Skeletal muscle tissue (tissue), 4 donors: Measurements from ENCODE around the gene CHCHD4. TPM values are rescaled to one million over a fixed set of nuclear protein-coding genes. Genes with fewer than 3 reads are reported as not detected.
A peak's percentile ranks its signal among the peaks of the same experiment; 100 is the strongest.

ENCODE experiments used
- H3K27ac ChIP-seq: one replicate; pipeline ENCODE4 v1.7.0; 2013; ENCODE audit warnings: mild to moderate bottlenecking, low read depth, low read length, inconsistent platforms
- H3K27me3 ChIP-seq, 3 donors: one replicate each; pipeline ENCODE4 v1.7.0; 2013; ENCODE audit warnings: low read length in 3 of 3; ENCODE audit not compliant: control insufficient read depth in 3 of 3, insufficient read depth in 3 of 3
- H3K36me3 ChIP-seq, 3 donors: one replicate each; pipeline ENCODE4 v1.7.0; 2013; ENCODE audit warnings: low read length in 3 of 3; ENCODE audit not compliant: control insufficient read depth in 3 of 3, insufficient read depth in 3 of 3
- H3K4me1 ChIP-seq, 3 donors: one replicate each; pipeline ENCODE4 v1.7.0; 2013; ENCODE audit warnings: low read length in 3 of 3, mild to moderate bottlenecking in 3 of 3; ENCODE audit not compliant: control insufficient read depth in 3 of 3, insufficient read depth in 3 of 3
- H3K4me3 ChIP-seq, 3 donors: one replicate each; pipeline ENCODE4 v1.7.0; 2013; ENCODE audit warnings: low read length in 3 of 3
- H3K9ac ChIP-seq, 3 donors: one replicate each; pipeline ENCODE4 v1.7.0; 2013; ENCODE audit warnings: low read length in 3 of 3, mild to moderate bottlenecking in 3 of 3, moderate library complexity in 2 of 3, low read depth in 1 of 3
- H3K9me3 ChIP-seq, 3 donors: one replicate each; pipeline ENCODE4 v1.7.0; 2013; ENCODE audit warnings: low read length in 3 of 3; ENCODE audit not compliant: control insufficient read depth in 3 of 3
- total RNA-seq: library from RNA; depleted of rRNA; stranded (reverse); fragments of >200 nt; gene quantifications from one replicate; pipeline ENCODE4 v1.2.3, GENCODE V29; 2014
- donor health status: Osteomylitis.

The CHCHD4 gene
- total RNA-seq, 1 donor from 2014 or later, result 12.5 TPM

DNA sequence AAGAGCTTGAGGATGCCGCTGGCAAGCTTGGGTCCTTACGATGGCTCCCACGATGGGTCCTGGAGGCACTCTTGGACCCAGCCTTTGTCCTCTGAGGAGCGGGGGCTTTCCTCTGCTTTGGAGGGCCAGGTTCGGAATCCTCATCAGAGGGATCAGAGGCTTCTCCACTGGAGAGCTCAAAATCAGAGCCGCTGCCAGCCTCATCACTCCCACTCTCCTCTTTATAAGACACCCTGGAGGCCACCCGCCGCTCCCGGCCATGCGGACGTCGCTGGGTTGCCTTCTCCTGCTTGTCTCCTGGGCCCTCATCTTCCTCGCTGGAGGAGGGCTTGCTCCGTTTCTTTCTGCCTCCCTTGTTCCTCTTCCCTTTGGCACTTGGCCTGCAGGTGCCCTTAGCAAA lies 33.7 kb upstream of the CHCHD4 start:
- Histone ChIP-seq H3K27ac (peak overlapping the region; percentile 84), H3K4me1 (peaks cover 7 to 19% (median 7%) of the 10 kb centered on the region in 3 donors), H3K4me3 (no peak overlapping the region), H3K9me3 (peaks cover 0 to 11% (median 3%) of the 10 kb centered on the region in 3 donors), H3K9ac (no peak overlapping the region), H3K27me3 (no peaks in the 10 kb centered on the region), H3K36me3 (peaks cover 42 to 87% (median 78%) of the 10 kb centered on the region in 3 donors)

DNA sequence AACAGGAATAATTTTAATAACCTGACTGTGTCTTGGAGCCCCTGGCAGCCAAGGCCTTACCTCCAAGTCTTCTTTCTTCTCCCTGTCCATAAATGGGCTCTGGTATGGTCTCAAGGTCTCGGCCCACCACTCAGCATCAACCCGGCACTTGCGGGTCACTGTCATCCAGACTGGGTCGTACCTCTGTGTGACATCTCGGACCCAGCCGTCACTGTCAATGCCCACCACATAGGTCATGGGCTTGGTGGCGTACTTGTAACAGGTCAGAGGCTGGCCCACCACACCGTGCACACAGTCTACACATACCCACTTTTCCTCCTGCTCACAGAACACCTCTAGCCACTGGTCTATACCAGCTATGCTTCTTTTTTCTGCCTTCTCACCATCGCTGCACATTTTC lies 33.3 kb upstream of the CHCHD4 start:
- no peak overlapping the region for H3K4me3 ChIP-seq
- H3K4me1 ChIP-seq, result peaks cover 7 to 19% (median 7%) of the 10 kb centered on the region in 3 donors
- peaks cover 42 to 89% (median 79%) of the 10 kb centered on the region in 3 donors for H3K36me3 ChIP-seq
- peak overlapping the region; percentile 84 for H3K27ac ChIP-seq
- no peaks in the 10 kb centered on the region for H3K27me3 ChIP-seq
- peaks cover 0 to 11% (median 3%) of the 10 kb centered on the region in 3 donors for H3K9me3 ChIP-seq
- H3K9ac ChIP-seq, result no peak overlapping the region

DNA sequence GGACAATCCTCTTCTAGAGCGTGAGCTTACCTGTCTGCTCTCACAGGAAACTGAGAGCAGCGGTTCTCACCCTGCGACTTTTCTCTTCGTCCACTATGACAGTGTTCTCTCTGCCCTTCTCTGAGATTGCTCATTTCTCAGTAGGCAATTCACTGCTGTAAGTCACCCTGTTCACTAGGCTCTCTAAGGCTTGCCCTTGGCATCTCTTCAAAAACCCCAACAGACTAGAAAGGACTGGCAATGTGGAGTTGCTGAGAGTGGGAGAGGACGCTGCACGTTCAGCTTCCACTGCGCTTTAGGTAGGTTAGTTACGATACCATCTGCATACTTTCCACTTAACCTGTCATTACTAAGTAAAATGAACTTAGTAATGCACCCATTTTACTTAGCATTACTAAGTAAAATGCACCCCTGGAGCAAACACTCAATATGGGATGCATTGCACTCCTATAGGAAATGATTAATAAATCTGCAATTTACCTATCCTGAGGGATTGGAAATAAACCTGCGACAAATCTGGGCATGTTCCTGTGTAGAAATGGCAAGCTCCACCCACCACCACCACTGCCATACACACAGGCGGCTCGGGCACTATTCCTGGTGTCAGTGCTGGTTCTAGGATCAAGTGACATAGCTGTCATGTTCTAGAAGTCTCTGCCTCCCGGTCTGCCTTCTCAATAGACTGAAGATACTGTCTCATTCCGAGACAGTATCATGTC lies 32.3 kb upstream of the CHCHD4 start:
- H3K4me3 ChIP-seq, result peak overlapping the region in 1 of 3 donors; percentile 4
- no peaks in the 10 kb centered on the region for H3K27me3 ChIP-seq
- H3K9me3 ChIP-seq, result peaks cover 0 to 9% (median 3%) of the 10 kb centered on the region in 3 donors
- peak overlapping the region; percentile 84 for H3K27ac ChIP-seq
- peaks cover 7 to 19% (median 7%) of the 10 kb centered on the region in 3 donors for H3K4me1 ChIP-seq
- H3K36me3 ChIP-seq, result peaks cover 44 to 88% (median 82%) of the 10 kb centered on the region in 3 donors
- H3K9ac ChIP-seq, result peak overlapping the region in 1 of 3 donors; percentile 23

DNA sequence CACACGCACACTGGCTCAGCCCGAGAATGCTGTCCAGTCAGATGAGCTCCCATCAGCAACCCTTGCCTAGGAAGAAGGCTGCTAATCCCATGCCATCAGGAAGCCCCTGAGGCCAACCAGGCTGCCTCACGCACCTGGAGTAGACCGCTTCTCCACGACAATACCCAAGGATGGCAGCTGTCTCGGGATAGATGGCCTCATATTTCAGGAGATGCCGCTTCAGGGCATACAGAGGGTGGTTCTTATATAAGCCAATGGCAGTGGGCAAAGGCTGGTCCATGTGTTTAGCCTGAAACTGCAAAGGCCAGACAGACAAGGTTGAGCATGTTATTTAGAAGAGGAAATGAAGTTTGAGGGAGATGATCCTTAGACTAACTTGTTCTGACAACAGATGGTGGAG lies 31.5 kb upstream of the CHCHD4 start:
- H3K27me3 ChIP-seq, result no peaks in the 10 kb centered on the region
- peaks cover 7 to 19% (median 7%) of the 10 kb centered on the region in 3 donors for H3K4me1 ChIP-seq
- H3K36me3 ChIP-seq, result peaks cover 46 to 88% (median 84%) of the 10 kb centered on the region in 3 donors
- no peak overlapping the region for H3K9ac ChIP-seq
- H3K9me3 ChIP-seq, result peaks cover 0 to 2% (median 0%) of the 10 kb centered on the region in 3 donors
- H3K4me3 ChIP-seq, result no peak overlapping the region
- no peak overlapping the region for H3K27ac ChIP-seq

DNA sequence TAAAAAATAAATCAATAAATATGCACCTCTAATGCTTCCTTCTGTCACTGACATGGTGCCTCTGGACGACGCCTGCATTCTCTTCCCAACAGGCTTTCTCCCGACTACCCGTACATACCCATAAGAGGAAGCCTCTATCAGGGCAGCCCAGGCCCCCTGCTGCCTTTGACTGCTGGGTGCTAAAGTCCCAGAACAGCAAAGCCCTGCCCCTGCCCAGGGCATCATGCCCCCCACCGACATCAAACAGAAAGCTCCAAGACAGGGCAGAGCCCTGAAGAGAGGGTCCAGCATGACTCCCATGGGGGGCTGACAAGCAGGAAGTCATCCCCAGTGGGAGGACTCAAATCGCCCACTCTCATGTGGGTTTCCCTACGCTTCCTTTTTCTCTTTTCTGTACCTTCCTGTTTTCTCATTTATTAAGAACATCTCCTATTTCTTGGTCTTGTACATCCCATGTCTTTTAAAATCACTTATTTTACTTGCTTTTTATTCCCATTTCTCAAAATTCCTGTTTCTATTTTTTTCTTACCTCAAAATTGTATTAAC lies 30.3 kb upstream of the CHCHD4 start:
- Histone ChIP-seq H3K27ac (no peak overlapping the region), H3K4me3 (no peak overlapping the region), H3K27me3 (no peaks in the 10 kb centered on the region), H3K9me3 (no peaks in the 10 kb centered on the region), H3K9ac (no peak overlapping the region), H3K4me1 (peaks cover 7 to 19% (median 7%) of the 10 kb centered on the region in 3 donors), H3K36me3 (peaks cover 53 to 82% (median 77%) of the 10 kb centered on the region in 3 donors)

DNA sequence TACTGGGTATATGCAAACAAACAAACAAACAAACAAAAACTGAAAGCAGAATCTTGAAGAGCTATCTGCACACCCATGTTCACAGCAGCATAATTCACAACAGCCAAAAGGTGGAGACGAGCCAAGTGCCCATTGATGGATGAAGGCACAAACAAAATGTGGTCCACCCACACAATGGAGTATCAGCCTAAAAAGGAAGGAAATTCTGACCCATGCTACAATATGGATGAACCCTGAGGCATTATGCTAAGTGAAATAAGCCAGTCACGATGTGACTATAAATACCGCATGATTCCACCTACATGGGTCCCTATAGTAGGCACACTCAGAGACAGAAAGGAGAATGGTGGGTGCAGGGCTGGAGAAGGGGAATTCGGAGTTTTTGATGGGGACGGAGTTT lies 29.6 kb upstream of the CHCHD4 start:
- Histone ChIP-seq H3K4me3 (no peak overlapping the region), H3K4me1 (peaks cover 7 to 19% (median 7%) of the 10 kb centered on the region in 3 donors), H3K9me3 (no peaks in the 10 kb centered on the region), H3K36me3 (peaks cover 50 to 78% (median 73%) of the 10 kb centered on the region in 3 donors), H3K9ac (no peak overlapping the region), H3K27me3 (no peaks in the 10 kb centered on the region), H3K27ac (no peak overlapping the region)

DNA sequence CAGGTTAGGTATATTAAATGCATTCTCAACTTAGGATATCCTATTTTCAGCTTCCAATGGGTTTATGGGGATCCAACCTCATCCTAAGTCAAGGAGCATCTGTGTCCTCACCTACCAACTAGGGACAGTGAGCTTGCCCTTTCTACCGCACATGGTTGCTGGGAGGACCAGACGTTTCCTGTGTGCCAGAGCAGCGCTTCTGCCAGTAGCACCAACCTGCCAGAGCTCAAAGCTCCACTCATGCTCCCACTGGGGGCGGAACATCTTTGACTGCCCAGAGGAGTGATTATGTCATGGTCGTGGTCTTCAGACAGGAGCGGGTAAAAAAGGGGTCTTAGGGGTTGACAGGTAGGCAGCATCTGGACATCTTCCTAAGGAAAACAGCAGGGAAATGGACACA lies 29.0 kb upstream of the CHCHD4 start:
- H3K4me3 ChIP-seq, result no peak overlapping the region
- H3K4me1 ChIP-seq, result peaks cover 7 to 19% (median 7%) of the 10 kb centered on the region in 3 donors
- H3K36me3 ChIP-seq, result peaks cover 50 to 74% (median 67%) of the 10 kb centered on the region in 3 donors

DNA sequence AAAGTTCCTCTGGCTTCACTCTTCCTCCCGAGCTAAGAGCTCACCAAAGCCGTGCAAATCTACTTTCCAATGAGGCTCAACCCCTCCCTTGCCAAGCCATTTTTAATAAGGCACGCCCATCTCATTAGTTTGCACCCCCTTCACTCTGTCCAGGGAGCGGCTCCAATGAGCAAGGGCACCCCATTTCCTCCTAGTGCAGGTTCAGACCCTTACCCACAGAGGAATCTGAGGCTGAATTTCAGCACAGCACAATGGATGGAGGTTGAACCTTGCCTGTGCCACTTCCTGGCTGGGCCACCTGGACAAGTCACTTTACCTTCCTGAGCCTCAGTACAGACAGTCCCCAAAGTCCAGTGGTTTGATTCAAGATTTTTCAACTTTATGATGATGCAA lies 28.3 kb upstream of the CHCHD4 start:
- Histone ChIP-seq H3K9ac (no peak overlapping the region), H3K27me3 (no peaks in the 10 kb centered on the region), H3K36me3 (peaks cover 53 to 74% (median 63%) of the 10 kb centered on the region in 3 donors), H3K4me3 (no peak overlapping the region), H3K9me3 (no peaks in the 10 kb centered on the region), H3K27ac (no peak overlapping the region), H3K4me1 (peaks cover 7 to 19% (median 7%) of the 10 kb centered on the region in 3 donors)

More for the DNA sequence above, 29.0 kb upstream of the CHCHD4 start:
- Histone ChIP-seq H3K9me3 (no peaks in the 10 kb centered on the region), H3K9ac (no peak overlapping the region), H3K27ac (no peak overlapping the region), H3K27me3 (no peaks in the 10 kb centered on the region)

DNA sequence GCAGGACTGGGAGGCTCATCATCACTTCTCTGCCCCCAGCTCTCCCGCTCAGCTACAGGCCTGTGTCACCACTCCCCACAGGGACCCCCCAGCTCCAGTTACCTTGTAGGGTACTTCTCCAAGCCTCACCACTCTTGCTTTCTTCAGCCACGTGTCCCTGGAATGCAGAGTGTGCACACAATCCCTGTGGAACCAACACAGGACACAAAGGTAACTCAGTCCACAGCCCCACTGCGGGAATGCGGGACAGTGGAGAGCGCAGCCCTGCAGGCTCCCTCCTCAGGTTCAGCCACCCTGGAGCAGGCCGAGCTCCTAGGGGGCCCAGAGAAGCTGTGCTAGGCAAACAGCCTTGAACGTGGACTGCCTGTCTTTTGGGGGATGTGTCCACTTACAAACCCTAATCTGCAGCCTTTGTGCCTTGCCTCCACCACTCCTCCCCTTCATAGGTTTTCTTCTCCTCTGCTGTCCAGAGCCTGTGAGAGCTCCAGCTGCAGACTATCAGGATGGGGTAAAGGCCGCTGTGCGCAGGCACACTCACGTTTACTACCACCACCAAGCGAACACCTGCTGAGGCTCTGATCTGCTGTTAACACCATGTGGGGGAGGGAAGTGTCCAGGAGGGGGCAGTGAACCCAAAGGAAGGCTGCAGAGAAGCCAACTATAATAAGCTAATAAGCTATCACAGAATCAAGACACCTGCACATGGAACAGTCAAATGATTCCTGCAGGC lies 27.7 kb upstream of the CHCHD4 start:
- H3K27ac ChIP-seq, result no peak overlapping the region
- H3K4me3 ChIP-seq, result no peak overlapping the region
- no peaks in the 10 kb centered on the region for H3K27me3 ChIP-seq
- no peak overlapping the region for H3K9ac ChIP-seq
- peaks cover 6 to 14% (median 7%) of the 10 kb centered on the region in 3 donors for H3K4me1 ChIP-seq
- H3K9me3 ChIP-seq, result no peaks in the 10 kb centered on the region
- H3K36me3 ChIP-seq, result peaks cover 53 to 74% (median 61%) of the 10 kb centered on the region in 3 donors
